GM23338 (cell line): ENCODE measurements around the gene TOGARAM1. TPM values are rescaled to one million over a fixed set of nuclear protein-coding genes. Genes with fewer than 3 reads are reported as not detected.

Experiments used
- ATAC-seq: fragments of 200-7000 bp; cut with Tn5 transposase; 3 replicates; pipeline ENCODE4 v1.9.1; 2020
- DNase-seq: peaks from one replicate; pipeline ENCODE4 v3.0.0-alpha.2; 2015; ENCODE audit warnings: low spot score
- H2AFZ ChIP-seq: fragments of 200-600 bp; sonication (generic); 2 replicates; pipeline ENCODE4 v1.8.0; 2016; ENCODE audit warnings: antibody characterized with exemption, mild to moderate bottlenecking, moderate library complexity
- H3F3A ChIP-seq: fragments of 200-600 bp; sonication (generic); replicated peaks from 2 replicates; pipeline ENCODE4 v1.8.0; 2017; ENCODE audit warnings: antibody characterized with exemption, mixed run types, low read depth
- H3K27ac ChIP-seq: fragments of 200-600 bp; sonication (generic); 2 replicates; pipeline ENCODE4 v1.6.1; 2016; ENCODE audit warnings: low read depth
- H3K27me3 ChIP-seq: fragments of 200-600 bp; sonication (generic); 2 replicates; pipeline ENCODE4 v1.8.0; 2016; ENCODE audit warnings: mild to moderate bottlenecking, mixed run types, moderate library complexity; ENCODE audit not compliant: insufficient read depth
- H3K36me3 ChIP-seq: fragments of 200-600 bp; sonication (generic); 2 replicates; pipeline ENCODE4 v1.8.0; 2016; ENCODE audit warnings: mild to moderate bottlenecking; ENCODE audit not compliant: insufficient read depth
- H3K4me1 ChIP-seq: fragments of 200-600 bp; sonication (generic); 2 replicates; pipeline ENCODE4 v1.8.0; 2016; ENCODE audit warnings: mild to moderate bottlenecking, moderate library complexity; ENCODE audit not compliant: insufficient read depth
- H3K4me2 ChIP-seq: fragments of 200-600 bp; sonication (generic); 2 replicates; pipeline ENCODE4 v1.7.1; 2017; ENCODE audit warnings: mixed run types
- H3K4me3 ChIP-seq: fragments of 200-600 bp; sonication (generic); 2 replicates; pipeline ENCODE4 v1.6.1; 2016; ENCODE audit warnings: mixed run types
- H3K79me2 ChIP-seq: fragments of 200-600 bp; sonication (generic); replicated peaks from 2 replicates; pipeline ENCODE4 v1.8.0; 2017; ENCODE audit warnings: mild to moderate bottlenecking; ENCODE audit not compliant: insufficient read depth
- H3K9me2 ChIP-seq: fragments of 200-600 bp; sonication (generic); 2 replicates; pipeline ENCODE4 v1.8.0; 2017; ENCODE audit not compliant: insufficient read depth
- H4K20me1 ChIP-seq: fragments of 200-600 bp; sonication (generic); replicated peaks from 2 replicates; pipeline ENCODE4 v1.8.0; 2017; ENCODE audit warnings: mild to moderate bottlenecking; ENCODE audit not compliant: insufficient read depth
- H3K27ac Mint-ChIP-seq: 2 replicates; pipeline ENCODE4 v1.8.0; 2020; ENCODE audit warnings: inconsistent platforms, mild to moderate bottlenecking, moderate library complexity, mixed read lengths
- H3K27me3 Mint-ChIP-seq: 3 replicates; pipeline ENCODE4 v1.8.0; 2022; ENCODE audit warnings: low read depth, mild to moderate bottlenecking, moderate library complexity, mixed read lengths, inconsistent platforms; ENCODE audit not compliant: insufficient read depth, poor library complexity
- H3K36me3 Mint-ChIP-seq: 3 replicates; pipeline ENCODE4 v1.8.0; 2021; ENCODE audit warnings: low read depth, mild to moderate bottlenecking, inconsistent platforms, moderate library complexity, mixed read lengths
- H3K4me1 Mint-ChIP-seq: 3 replicates; pipeline ENCODE4 v1.8.0; 2020; ENCODE audit warnings: mild to moderate bottlenecking, inconsistent platforms, mixed read lengths
- H3K4me3 Mint-ChIP-seq: 3 replicates; pipeline ENCODE4 v1.8.0; 2021; ENCODE audit warnings: moderate library complexity, mild to moderate bottlenecking, inconsistent platforms, mixed read lengths
- H3K9me3 Mint-ChIP-seq: 3 replicates; pipeline ENCODE4 v1.8.0; 2020; ENCODE audit warnings: moderate library complexity, mild to moderate bottlenecking, inconsistent platforms, mixed read lengths
- CREB1 ChIP-seq: fragments of 250-450 bp; sonication (Bioruptor Pico); IDR thresholded peaks from 2 replicates; pipeline ENCODE4 v1.5.0; 2020; ENCODE audit warnings: low read depth, mild to moderate bottlenecking, moderate library complexity
- CTCF ChIP-seq, 2 experiments: fragments of 200-600 bp in 1 of 2; sonication (generic) in 1 of 2; conservative IDR thresholded peaks; 2 replicates each; pipeline versions ENCODE4 v1.5.1 to v1.6.1; 2016 to 2017; ENCODE audit warnings: antibody characterized with exemption in 2 of 2, low read depth in 2 of 2, mild to moderate bottlenecking in 2 of 2, moderate library complexity in 1 of 2
- ETS1 ChIP-seq: IDR thresholded peaks from 2 replicates; pipeline ENCODE4 v1.6.1; 2016; ENCODE audit warnings: antibody characterized with exemption
- EZH2 ChIP-seq: fragments of 200-600 bp; sonication (generic); IDR thresholded peaks from one replicate; pipeline ENCODE4 v1.8.0; 2017; ENCODE audit warnings: antibody characterized with exemption, mild to moderate bottlenecking, low read depth; ENCODE audit not compliant: unreplicated experiment
- EZH2phosphoT487 ChIP-seq: fragments of 200-600 bp; sonication (generic); IDR thresholded peaks from one replicate; pipeline ENCODE4 v1.8.1; 2018; ENCODE audit warnings: antibody characterized with exemption; ENCODE audit not compliant: unreplicated experiment
- JUNB ChIP-seq: IDR thresholded peaks from one replicate; pipeline ENCODE4 v1.6.1; 2016; ENCODE audit warnings: antibody characterized with exemption; ENCODE audit not compliant: unreplicated experiment
- NANOG ChIP-seq: IDR thresholded peaks from 2 replicates; pipeline ENCODE4 v1.6.1; 2016; ENCODE audit warnings: antibody characterized with exemption, borderline replicate concordance
- POLR2AphosphoS5 ChIP-seq: IDR thresholded peaks from 2 replicates; pipeline ENCODE4 v1.6.1; 2016; ENCODE audit warnings: antibody characterized with exemption, low read depth
- STAT1 ChIP-seq: IDR thresholded peaks from one replicate; pipeline ENCODE4 v1.6.1; 2016; ENCODE audit warnings: antibody characterized with exemption; ENCODE audit not compliant: unreplicated experiment
- ZNF114 ChIP-seq: fragments of 250-450 bp; sonication (Bioruptor Pico); IDR thresholded peaks from 2 replicates; pipeline ENCODE4 v1.5.0; 2020; ENCODE audit warnings: mild to moderate bottlenecking, moderate library complexity
- ZNF331 ChIP-seq: fragments of 250-450 bp; sonication (Bioruptor Pico); IDR thresholded peaks from 2 replicates; pipeline ENCODE4 v1.5.0; 2020; ENCODE audit warnings: low read depth, mild to moderate bottlenecking, moderate library complexity
- polyA plus RNA-seq: library from polyadenylated mRNA; unstranded; fragments of >200 nt; fragmentation: Nextera tagmentation; extraction: Ambion mirVana; gene quantifications from 2 replicates; pipeline ENCODE4 v1.2.1, GENCODE V29; 2016
- total RNA-seq: library from RNA; depleted of rRNA; stranded (reverse); fragments of >200 nt; shearing (Covaris generic); gene quantifications from 2 replicates; pipeline ENCODE4 v1.2.3, GENCODE V29; 2014
- TF ChIP-seq, protein P1 (sequence below): IDR thresholded peaks from one replicate; pipeline ENCODE4 v1.6.1; 2018; ENCODE audit warnings: antibody characterized with exemption; ENCODE audit not compliant: unreplicated experiment

The TOGARAM1 gene
- total and polyA plus RNA-seq, 2 experiments from 2014 or later = 9.6 to 9.8 TPM

GRCh38 chr14:44979273-44979672 lies 17.3 kb downstream of the TOGARAM1 start (continued):
- TF ChIP-seq, protein P1, sequence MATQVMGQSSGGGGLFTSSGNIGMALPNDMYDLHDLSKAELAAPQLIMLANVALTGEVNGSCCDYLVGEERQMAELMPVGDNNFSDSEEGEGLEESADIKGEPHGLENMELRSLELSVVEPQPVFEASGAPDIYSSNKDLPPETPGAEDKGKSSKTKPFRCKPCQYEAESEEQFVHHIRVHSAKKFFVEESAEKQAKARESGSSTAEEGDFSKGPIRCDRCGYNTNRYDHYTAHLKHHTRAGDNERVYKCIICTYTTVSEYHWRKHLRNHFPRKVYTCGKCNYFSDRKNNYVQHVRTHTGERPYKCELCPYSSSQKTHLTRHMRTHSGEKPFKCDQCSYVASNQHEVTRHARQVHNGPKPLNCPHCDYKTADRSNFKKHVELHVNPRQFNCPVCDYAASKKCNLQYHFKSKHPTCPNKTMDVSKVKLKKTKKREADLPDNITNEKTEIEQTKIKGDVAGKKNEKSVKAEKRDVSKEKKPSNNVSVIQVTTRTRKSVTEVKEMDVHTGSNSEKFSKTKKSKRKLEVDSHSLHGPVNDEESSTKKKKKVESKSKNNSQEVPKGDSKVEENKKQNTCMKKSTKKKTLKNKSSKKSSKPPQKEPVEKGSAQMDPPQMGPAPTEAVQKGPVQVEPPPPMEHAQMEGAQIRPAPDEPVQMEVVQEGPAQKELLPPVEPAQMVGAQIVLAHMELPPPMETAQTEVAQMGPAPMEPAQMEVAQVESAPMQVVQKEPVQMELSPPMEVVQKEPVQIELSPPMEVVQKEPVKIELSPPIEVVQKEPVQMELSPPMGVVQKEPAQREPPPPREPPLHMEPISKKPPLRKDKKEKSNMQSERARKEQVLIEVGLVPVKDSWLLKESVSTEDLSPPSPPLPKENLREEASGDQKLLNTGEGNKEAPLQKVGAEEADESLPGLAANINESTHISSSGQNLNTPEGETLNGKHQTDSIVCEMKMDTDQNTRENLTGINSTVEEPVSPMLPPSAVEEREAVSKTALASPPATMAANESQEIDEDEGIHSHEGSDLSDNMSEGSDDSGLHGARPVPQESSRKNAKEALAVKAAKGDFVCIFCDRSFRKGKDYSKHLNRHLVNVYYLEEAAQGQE = no peak
- TF ChIP-seq ZNF114 (CRISPR knock-in tag) (no peak), NANOG (no peak), EZH2 (no peak), EZH2phosphoT487 (no peak), POLR2AphosphoS5 (no peak), CREB1 (CRISPR knock-in tag) (no peak), CTCF (conservative IDR thresholded peaks at IDR 0.05; ENCODE audit: low read depth in 2 of 2) (no peak), ZNF331 (CRISPR knock-in tag) (no peak), ETS1 (no peak), JUNB (no peak), STAT1 (no peak)

- ATAC-seq (no peak), DNase-seq (no peak)
- H3K4me1 ChIP-seq = no peaks in the 10 kb centered on the region
- H3K4me3 ChIP-seq = no peak overlapping the region
- H3K4me2 ChIP-seq = no peak overlapping the region
- Mint-ChIP-seq H3K4me3 (no peak overlapping the region), H3K36me3 (no peaks in the 10 kb centered on the region), H3K27ac (no peak overlapping the region), H3K4me1 (no peaks in the 10 kb centered on the region; the same call in 1 of the 3 replicates), H3K27me3 (no peaks in the 10 kb centered on the region), H3K9me3 (no peaks in the 10 kb centered on the region)
- TF ChIP-seq EZH2 = no peak
- TF ChIP-seq JUNB = no peak
- no peak for TF ChIP-seq ZNF114 (CRISPR knock-in tag)
- no peak for TF ChIP-seq EZH2phosphoT487
- TF ChIP-seq STAT1 = no peak
- no peak for TF ChIP-seq NANOG
- TF ChIP-seq CTCF (conservative IDR thresholded peaks at IDR 0.05; ENCODE audit: low read depth in 2 of 2) = no peak
- TF ChIP-seq POLR2AphosphoS5 = no peak
- TF ChIP-seq ETS1 = no peak
- TF ChIP-seq, protein P1 = no peak
- no peaks in the 10 kb centered on the region for H3K27me3 ChIP-seq
- no peak overlapping the region for H3K27ac ChIP-seq
- H4K20me1 ChIP-seq = 0 out of 2 replicates have a peak, but pooled peaks cover 7% of the 10 kb centered on the region
- H3K36me3 ChIP-seq = no peaks in the 10 kb centered on the region
- H3F3A ChIP-seq = no peaks in the 10 kb centered on the region
- H3K79me2 ChIP-seq = peaks cover 76% of the 10 kb centered on the region
- no peak overlapping the region for H2AFZ ChIP-seq
- no peaks in the 10 kb centered on the region for H3K9me2 ChIP-seq
These were observed 17.9 kb downstream of the TOGARAM1 start for GRCh38 chr14:44979740-44980356.
